Esophagus mucosa (tissue), 1 donor: ENCODE results near the gene TAF6. TPM values are rescaled to one million over a fixed set of nuclear protein-coding genes. Genes with fewer than 3 reads are reported as not detected.
A peak's percentile ranks its signal among the peaks of the same experiment; 100 is the strongest.
"Not testable (repeated sequence)": the region's sequence is repeated elsewhere in the genome, so short reads cannot be mapped to it uniquely, and the experiment has no call there.

Experiments
- ATAC-seq: fragments of 200-7000 bp; cut with Tn5 transposase; one replicate; pipeline ENCODE4 v1.9.1; 2020
- total RNA-seq: library from RNA; stranded (reverse); gene quantifications from one replicate; pipeline ENCODE4 v1.2.4, GENCODE V29; 2023
- donor health status: DM: yes; HTN: yes; CAD: no.

TAF6 gene
- total RNA-seq, 1 donor from 2014 or later, result 23.3 TPM

DNA sequence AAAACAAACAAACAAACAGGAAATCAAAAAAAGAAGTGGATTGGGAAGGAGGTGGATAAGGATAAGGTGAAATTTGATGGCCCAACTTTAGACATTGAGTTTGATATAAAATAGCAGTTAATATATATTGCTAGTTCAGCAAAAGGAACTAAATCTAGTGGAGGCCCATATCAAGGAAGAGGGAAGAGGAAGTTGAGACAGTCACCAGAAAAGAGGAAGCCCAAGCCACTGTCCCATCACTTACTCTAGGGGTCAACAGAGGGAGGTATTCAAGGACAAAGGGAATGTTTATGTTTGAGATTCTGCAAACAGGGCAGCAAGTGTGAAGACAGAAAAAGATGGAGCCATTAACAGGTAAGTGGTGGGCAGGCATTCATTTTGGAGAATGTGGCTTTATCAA is 33.2 kb upstream of the TAF6 start:
- ATAC-seq, result no peak

GRCh38 chr7:100148559-100149328 is 29.6 kb upstream of the TAF6 start, which contains the start of gene LAMTOR4:
TSS of gene LAMTOR4 (plus strand) at chr7:100148918. CDS start at chr7:100148973, 55 bp downstream.
- ATAC-seq, result peak; percentile 99

DNA sequence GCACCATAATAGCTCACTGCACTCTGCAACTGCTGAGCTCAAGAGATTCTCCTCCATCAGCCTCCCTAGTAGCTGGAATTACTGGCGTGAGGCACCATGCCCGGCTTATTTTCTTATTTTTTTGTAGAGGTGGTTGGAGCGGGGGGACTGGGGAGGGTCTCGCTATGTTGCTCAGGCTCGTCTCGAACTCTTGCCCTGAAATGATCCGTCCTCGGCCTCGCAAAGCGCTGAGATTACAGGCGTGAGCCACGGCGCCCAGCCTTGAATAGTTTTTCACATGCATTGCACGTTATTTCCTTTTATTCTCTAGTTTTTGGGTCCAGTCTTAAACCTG is 29.0 kb upstream of the TAF6 start:
- ATAC-seq, result peak; percentile 3

DNA sequence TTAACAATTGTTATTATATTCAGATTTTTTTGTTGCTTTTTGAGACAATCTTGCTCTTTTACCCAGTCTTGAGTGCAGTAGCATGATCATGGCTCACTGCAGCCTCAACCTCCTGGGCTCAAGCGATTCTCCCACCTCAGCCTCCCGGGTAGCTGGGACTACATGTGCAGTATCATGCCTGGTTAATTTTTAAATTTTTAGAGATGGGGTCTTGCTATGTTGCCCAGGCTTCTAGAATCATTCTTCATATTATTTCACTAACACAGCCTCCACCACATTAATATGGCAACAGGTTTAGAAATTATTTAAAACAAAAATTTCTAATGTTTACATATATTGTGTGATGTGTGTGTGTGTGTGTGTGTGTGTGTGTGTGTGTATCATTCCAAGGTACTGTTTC is 28.1 kb upstream of the TAF6 start:
- ATAC-seq, result no peak

- ATAC-seq, result not testable (repeated sequence)
Observed at GRCh38 chr7:100146350-100146749, 27.2 kb upstream of the TAF6 start.

DNA sequence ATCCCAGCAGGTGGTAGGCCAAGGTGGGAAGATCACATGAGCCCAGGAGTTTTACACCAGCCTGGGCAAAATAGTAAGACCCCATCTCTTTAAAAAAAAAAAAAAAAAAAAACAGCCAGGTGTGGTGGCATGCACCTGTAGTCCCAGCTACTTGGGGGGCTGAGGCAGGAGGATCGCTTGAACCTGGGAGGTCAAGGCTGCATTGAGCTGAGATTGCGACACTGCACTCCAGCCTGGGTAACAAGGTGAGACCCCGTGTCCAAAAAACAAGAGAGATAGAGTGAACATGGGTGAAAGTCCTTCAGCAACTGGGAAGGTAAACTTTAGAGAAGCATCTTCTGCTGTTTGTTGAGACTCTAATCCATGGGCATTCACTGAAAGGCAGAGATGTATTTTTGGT is 23.3 kb upstream of the TAF6 start:
- no peak for ATAC-seq

- ATAC-seq, result no peak
Observed at GRCh38 chr7:100141555-100141949, 22.4 kb upstream of the TAF6 start.

GRCh38 chr7:100137851-100138760 is 18.9 kb upstream of the TAF6 start:
- peak; percentile 43 for ATAC-seq

DNA sequence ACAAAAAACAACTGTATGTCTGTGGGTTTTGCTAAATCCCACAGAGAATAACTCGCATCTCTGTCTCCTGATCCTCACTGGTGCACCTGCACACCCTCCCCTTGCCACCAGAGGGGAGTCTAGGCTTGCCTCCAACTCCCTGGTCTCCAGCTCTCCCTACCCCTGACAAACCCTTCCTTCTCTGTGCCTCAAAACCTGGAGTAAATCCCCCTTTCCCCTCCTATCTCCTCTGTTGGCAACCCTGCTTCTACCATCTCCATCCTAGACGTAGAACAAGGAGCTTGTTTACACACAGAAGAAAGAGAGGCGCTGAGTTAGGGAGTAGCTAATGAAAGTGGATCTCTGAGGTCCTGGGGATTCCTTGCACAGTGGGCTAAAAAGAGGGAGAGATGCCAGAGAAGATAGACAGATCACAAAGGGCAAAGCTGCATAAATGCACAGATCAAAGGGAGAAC is 13.6 kb upstream of the TAF6 start:
- peak; percentile 62 for ATAC-seq

DNA sequence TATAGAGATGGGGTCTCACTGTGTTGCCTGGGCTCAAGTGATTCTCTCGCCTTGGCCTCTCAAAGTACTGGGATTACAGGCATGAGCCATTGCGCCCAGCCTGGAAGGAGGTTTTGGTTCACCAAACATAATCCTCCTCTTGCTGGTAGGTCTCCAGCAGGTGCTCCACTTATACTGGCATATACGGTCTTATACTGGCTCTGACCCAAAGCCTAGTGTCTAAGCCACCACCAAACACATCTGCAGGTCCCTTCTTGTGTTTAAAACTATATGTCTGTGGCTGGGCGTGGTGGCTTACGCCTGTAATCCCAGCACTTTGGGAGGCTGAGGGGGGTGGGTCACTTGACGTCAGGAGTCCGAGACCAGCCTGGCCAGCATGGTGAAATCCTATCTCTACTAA is 13.0 kb upstream of the TAF6 start:
- ATAC-seq, result no peak

GRCh38 chr7:100130608-100131453 is 11.7 kb upstream of the TAF6 start:
- no peak for ATAC-seq

GRCh38 chr7:100130220-100130607 is 11.1 kb upstream of the TAF6 start:
- ATAC-seq, result peak; percentile 60

GRCh38 chr7:100128637-100128963 is 9.4 kb upstream of the TAF6 start:
- no peak for ATAC-seq

GRCh38 chr7:100127866-100128636 is 8.9 kb upstream of the TAF6 start:
- ATAC-seq, result no peak

- peak; percentile 82 for ATAC-seq
Observed at GRCh38 chr7:100126931-100127865, 8.0 kb upstream of the TAF6 start, which contains the start of gene MBLAC1. TSS of gene MBLAC1 (plus strand) at chr7:100126967. CDS start at chr7:100127396, 429 bp downstream.

GRCh38 chr7:100126239-100126930 is 7.2 kb upstream of the TAF6 start:
- no peak for ATAC-seq

GRCh38 chr7:100124301-100125230 is 5.4 kb upstream of the TAF6 start:
- no peak for ATAC-seq

DNA sequence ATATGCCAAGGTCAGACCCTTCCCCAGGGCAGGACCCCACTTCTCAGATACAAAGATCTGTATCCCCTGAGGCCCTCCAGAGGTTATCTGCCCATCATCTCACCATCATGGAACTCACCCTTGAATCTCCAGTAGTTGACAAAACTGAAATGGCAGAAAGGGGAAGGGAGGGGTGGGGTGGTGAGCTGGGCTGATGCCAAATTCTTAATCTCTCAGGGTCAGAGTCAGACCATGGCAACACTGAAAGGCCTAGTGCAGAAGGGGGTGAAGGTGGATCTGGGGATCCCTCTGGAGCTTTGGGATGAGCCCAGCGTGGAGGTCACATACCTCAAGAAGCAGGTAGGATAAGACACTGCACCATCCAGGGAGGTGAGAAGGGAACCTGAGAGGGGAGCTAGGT is 3.4 kb upstream of the TAF6 start:
- no peak for ATAC-seq

GRCh38 chr7:100122067-100122466 is 2.9 kb upstream of the TAF6 start:
- peak; percentile 11 for ATAC-seq
